Right lobe of liver (tissue), 6 donors: ENCODE results near the gene THSD7A. TPM values are rescaled to one million over a fixed set of nuclear protein-coding genes. Genes with fewer than 3 reads are reported as not detected.

Source experiments
- ATAC-seq, 4 donors: fragments of 200-7000 bp; cut with Tn5 transposase; one replicate each; pipeline ENCODE4 v1.9.1; 2020; ENCODE audit warnings: mild to moderate bottlenecking in 4 of 4, moderate library complexity in 4 of 4
- DNase-seq, 3 donors: peaks; one replicate each; pipeline ENCODE4 v3.0.0-alpha.2; 2020
- H3K27ac ChIP-seq, 3 donors: fragments of 200-600 bp; one replicate each; pipeline ENCODE4 v1.8.0; 2022
- H3K27me3 ChIP-seq, 2 donors: fragments of 200-600 bp; one replicate each; pipeline ENCODE4 v1.8.0; 2022
- H3K36me3 ChIP-seq, 4 donors: fragments of 200-600 bp; sonication (generic) in 1 of 4; one replicate each; pipeline versions ENCODE4 v1.5.1 to v1.8.0; 2017 to 2022; ENCODE audit warnings: control low read depth in 1 of 4
- H3K4me1 ChIP-seq, 4 donors: fragments of 200-600 bp; sonication (generic) in 1 of 4; one replicate each; pipeline versions ENCODE4 v1.5.1 to v1.8.0; 2017 to 2022; ENCODE audit warnings: control low read depth in 1 of 4
- H3K4me3 ChIP-seq, 3 donors: fragments of 200-600 bp; one replicate each; pipeline ENCODE4 v1.8.0; 2022
- H3K9me3 ChIP-seq, 4 donors: fragments of 200-600 bp; sonication (generic) in 1 of 4; one replicate each; pipeline versions ENCODE4 v1.5.1 to v1.8.0; 2017 to 2022; ENCODE audit warnings: control low read depth in 1 of 4
- CTCF ChIP-seq, 4 donors: fragments of 200-600 bp in 3 of 4; fragments of 450-650 bp in 1 of 4; IDR thresholded peaks; one replicate each; pipeline versions ENCODE4 v1.5.1 to v1.8.0; 2016 to 2022; ENCODE audit warnings: antibody characterized with exemption in 4 of 4, mild to moderate bottlenecking in 2 of 4
- POLR2A ChIP-seq: fragments of 450-650 bp; IDR thresholded peaks from one replicate; pipeline ENCODE4 v1.6.1; 2017; ENCODE audit warnings: antibody characterized with exemption, mild to moderate bottlenecking
- WGBS: methylation state at CpG from one replicate; pipeline ENCODE4 v1.1.6; 2018; ENCODE audit warnings: low coverage, low lambda C conversion rate; ENCODE audit not compliant: insufficient coverage; ENCODE audit errors: missing lambda C conversion rate; 5-methylcytosine and 5-hydroxymethylcytosine counted together
- intact Hi-C, 2 donors: fragments of 100-400 bp; cut with DNase I; formaldehyde crosslinking; loops; one replicate each; pipeline versions ENCODE4 v1.11.2 to v1.14.1; 2022
- total RNA-seq, 6 experiments: library from RNA; depleted of rRNA in 2 of 6; stranded (reverse); fragments of >200 nt in 2 of 6; fragmentation: NEBNext Ultra II Directional in 3 of 6; extraction: Animal tissue kit (Norgen Biotek cat#: 25700) in 3 of 6; gene quantifications; one replicate each; pipeline versions ENCODE4 v1.1.0 to v1.2.4, GENCODE V29; 2016 to 2023
- donor health status: DM: no; HTN: yes; CAD: no.
- donor health status: DM: no; HTN: no; CAD: no.
- donor health status: DM: no; HTN: no; CAD: no.
- donor health status: DM: no; HTN: yes; CAD: no.
- donor health status: DM: no; HTN: yes; CAD: no.

THSD7A gene
- total RNA-seq, 6 experiments from 2014 or later, result 1.1 to 2.5 (median 1.4) TPM

- no peaks in the 10 kb centered on the region for H3K4me1 ChIP-seq
- TF ChIP-seq CTCF (IDR thresholded peaks at IDR 0.05) (no peak), POLR2A (no peak)
- no peak overlapping the region for H3K27ac ChIP-seq
- intact Hi-C loops, result loop anchor here in 1 of 2 donors (10.0 kb wide), 1 partner anchor 127 kb away; no protein-coding TSS in a partner anchor
- H3K36me3 ChIP-seq, result no peaks in the 10 kb centered on the region
- DNase-seq, result no peak
- 71% methylated on average over 8 of the region's 8 CpGs for WGBS
- no peak for ATAC-seq
- no peak overlapping the region for H3K4me3 ChIP-seq
- H3K9me3 ChIP-seq, result no peaks in the 10 kb centered on the region
- H3K27me3 ChIP-seq, result no peaks in the 10 kb centered on the region
Observed at GRCh38 chr7:11331128-11332102, 500.6 kb downstream of the THSD7A start.

GRCh38 chr7:11330717-11331116 is 501.3 kb downstream of the THSD7A start:
- H3K4me1 ChIP-seq, result no peaks in the 10 kb centered on the region
- H3K36me3 ChIP-seq, result no peaks in the 10 kb centered on the region
- intact Hi-C loops, result loop anchor here in 1 of 2 donors (10.0 kb wide), 1 partner anchor 126 kb away; no protein-coding TSS in a partner anchor
- no peak for TF ChIP-seq POLR2A
- TF ChIP-seq CTCF (IDR thresholded peaks at IDR 0.05), result no peak
- ATAC-seq, result no peak
- WGBS, result 75% methylated on average over 3 of the region's 3 CpGs
- H3K4me3 ChIP-seq, result no peak overlapping the region
- H3K9me3 ChIP-seq, result no peaks in the 10 kb centered on the region
- DNase-seq, result no peak
- no peaks in the 10 kb centered on the region for H3K27me3 ChIP-seq
- H3K27ac ChIP-seq, result no peak overlapping the region

GRCh38 chr7:11330208-11330607 is 501.8 kb downstream of the THSD7A start:
- intact Hi-C loops, result loop anchor here in 1 of 2 donors (10.0 kb wide), 1 partner anchor 125 kb away; no protein-coding TSS in a partner anchor
- H3K36me3 ChIP-seq, result no peaks in the 10 kb centered on the region
- H3K4me3 ChIP-seq, result no peak overlapping the region
- no peaks in the 10 kb centered on the region for H3K27me3 ChIP-seq
- no peaks in the 10 kb centered on the region for H3K4me1 ChIP-seq
- no peaks in the 10 kb centered on the region for H3K9me3 ChIP-seq
- TF ChIP-seq POLR2A (no peak), CTCF (IDR thresholded peaks at IDR 0.05) (no peak)
- no peak overlapping the region for H3K27ac ChIP-seq
- 100% methylated on average over 2 of the region's 3 CpGs for WGBS
- ATAC-seq (no peak), DNase-seq (no peak)

GRCh38 chr7:11329626-11330025 is 502.4 kb downstream of the THSD7A start:
- DNase-seq (no peak), ATAC-seq (no peak)
- no peak overlapping the region for H3K4me3 ChIP-seq
- no peak for TF ChIP-seq CTCF (IDR thresholded peaks at IDR 0.05)
- TF ChIP-seq POLR2A, result no peak
- H3K27me3 ChIP-seq, result no peaks in the 10 kb centered on the region
- no peaks in the 10 kb centered on the region for H3K4me1 ChIP-seq
- intact Hi-C loops, result loop anchor here in 1 of 2 donors (10.0 kb wide), 1 partner anchor 125 kb away; no protein-coding TSS in a partner anchor
- H3K36me3 ChIP-seq, result no peaks in the 10 kb centered on the region
- no peak overlapping the region for H3K27ac ChIP-seq
- WGBS, result 100% methylated on average over 3 of the region's 3 CpGs
- H3K9me3 ChIP-seq, result no peaks in the 10 kb centered on the region
